ENCODE data around the gene C12orf60. TPM values are rescaled to one million over a fixed set of nuclear protein-coding genes. Genes with fewer than 3 reads are reported as not detected.
"Not testable (repeated sequence)": the region's sequence is repeated elsewhere in the genome, so short reads cannot be mapped to it uniquely, and the experiment has no call there.

Gene C12orf60
- total and polyA plus RNA-seq, 2 of the 8 experiments (the other 6 are each of a cell fraction or from before 2014, with no cell fraction given), result 1.2 to 1.5 TPM

- peak; percentile 44; the same call in 1 of the 2 replicates for TF ChIP-seq MAFK (IDR thresholded peaks at IDR 0.05; ENCODE audit: low read depth, low read length)
- no peak for TF ChIP-seq TAF7 (optimal IDR thresholded peaks at IDR 0.05; ENCODE audit: borderline replicate concordance, low read depth, low read length)
Measured at GRCh38 chr12:14756334-14757143, 46.9 kb upstream of the C12orf60 start (continued).

GRCh38 chr12:14759711-14760280 lies 43.7 kb upstream of the C12orf60 start:
- H4K8ac ChIP-seq (ENCODE audit: extremely low read depth, insufficient read depth, low read length); H3K79me2 ChIP-seq (ENCODE audit: control insufficient read depth in 1 of 2, insufficient read depth in 2 of 2, low read length in 2 of 2); H3K9ac ChIP-seq (replicated peaks in 1 of 4; ENCODE audit: extremely low read depth in 1 of 4, low read depth in 3 of 4, low read length in 3 of 4); H3K27me3 ChIP-seq (replicated peaks in 1 of 4; ENCODE audit: control insufficient read depth in 3 of 4, extremely low read depth in 1 of 4, insufficient read depth in 3 of 4, low read length in 3 of 4); H2BK12ac ChIP-seq (ENCODE audit: low read depth, low read length); H3K56ac ChIP-seq (replicated peaks; ENCODE audit: insufficient read length, low read depth, low read length); H4K20me1 ChIP-seq (replicated peaks in 1 of 2; ENCODE audit: control insufficient read depth in 1 of 2, insufficient read depth in 2 of 2, low read length in 2 of 2); H3K36me3 ChIP-seq (ENCODE audit: control insufficient read depth in 2 of 4, insufficient read depth in 4 of 4, low read length in 3 of 4); H2BK120ac ChIP-seq (replicated peaks; ENCODE audit: low read depth, low read length); H3K18ac ChIP-seq (ENCODE audit: extremely low read depth, low read length); H2BK15ac ChIP-seq (ENCODE audit: low read length); H3K4me2 ChIP-seq (ENCODE audit: insufficient read depth in 1 of 2, low read depth in 2 of 2, low read length in 2 of 2); H3K27ac ChIP-seq (ENCODE audit: low read depth, low read length); H2AK5ac ChIP-seq (ENCODE audit: low read depth, low read length); H3K4me1 ChIP-seq (replicated peaks in 1 of 4; ENCODE audit: control insufficient read depth in 3 of 4, insufficient read depth in 4 of 4, low read length in 3 of 4); H4K91ac ChIP-seq (replicated peaks; ENCODE audit: insufficient read length, low read length); H2BK20ac ChIP-seq (ENCODE audit: low read length); H2AFZ ChIP-seq (ENCODE audit: low read length); H3K79me1 ChIP-seq (ENCODE audit: low read depth, low read length); DNase-seq (ENCODE audit: low read depth in 1 of 2, low spot score in 2 of 2); CTCF ChIA-PET (ENCODE audit: partially characterized antibody); H4K5ac ChIP-seq (ENCODE audit: insufficient read length, low read depth, low read length); H3K4ac ChIP-seq (replicated peaks; ENCODE audit: insufficient read length, low read depth, low read length); H3K9me3 ChIP-seq (ENCODE audit: insufficient read depth in 2 of 2, low read depth in 1 of 2, low read length in 1 of 2); H3K23ac ChIP-seq (ENCODE audit: insufficient read length); H2BK5ac ChIP-seq (ENCODE audit: low read depth, low read length); H3K23me2 ChIP-seq (ENCODE audit: low read depth, low read length); FAIRE-seq; H3K4me3 ChIP-seq (ENCODE audit: extremely low read depth in 1 of 4, insufficient read depth in 2 of 4, low read depth in 3 of 4, low read length in 4 of 4); H3K14ac ChIP-seq (ENCODE audit: insufficient read length): not testable (repeated sequence)
- POLR2A ChIA-PET (ENCODE audit: partially characterized antibody), result interaction anchor here (4.4 to 6.1 kb wide), 2 partner anchors 11 to 12 kb away, joined by 41 to 69 read pairs; a partner anchor contains a TSS
- WGBS, 2 experiments (ENCODE audit: extremely low coverage in 1 of 2, insufficient coverage in 1 of 2, insufficient read length in 1 of 2, insufficient replicate concordance in 2 of 2, low coverage in 1 of 2, low lambda C conversion rate in 2 of 2, missing lambda C conversion rate in 1 of 2), result 87% methylated on average over 6 of the region's 6 CpGs; no CpG with 5 or more reads in 1 of the 2 experiments

Measured in H1 (cell line).